Endodermal cell (in vitro differentiated cells): ENCODE measurements around the gene DEGS2. TPM values are rescaled to one million over a fixed set of nuclear protein-coding genes. Genes with fewer than 3 reads are reported as not detected.

ENCODE experiments used
- DNase-seq: peaks from one replicate; pipeline ENCODE4 v3.0.0-alpha.2; 2017
- H3K27ac ChIP-seq: 2 replicates; pipeline ENCODE4 v1.5.1; 2013; ENCODE audit warnings: mild to moderate bottlenecking, low read depth, low read length, moderate library complexity
- H3K27me3 ChIP-seq: 2 replicates; pipeline ENCODE4 v1.6.1; 2013; ENCODE audit warnings: mild to moderate bottlenecking, low read length, moderate library complexity; ENCODE audit not compliant: insufficient read depth, control insufficient read depth, poor library complexity, severe bottlenecking
- H3K36me3 ChIP-seq: 2 replicates; pipeline ENCODE4 v1.7.0; 2013; ENCODE audit warnings: mild to moderate bottlenecking, low read length, moderate library complexity; ENCODE audit not compliant: control insufficient read depth, insufficient read depth
- H3K4me1 ChIP-seq: one replicate; pipeline ENCODE4 v1.7.0; 2013; ENCODE audit warnings: low read length; ENCODE audit not compliant: control insufficient read depth, insufficient read depth
- H3K4me3 ChIP-seq: 2 replicates; pipeline ENCODE4 v1.5.1; 2013; ENCODE audit warnings: mild to moderate bottlenecking, low read length, moderate library complexity
- H3K9ac ChIP-seq: 2 replicates; pipeline ENCODE4 v1.6.1; 2013; ENCODE audit warnings: mild to moderate bottlenecking, low read length, moderate library complexity; ENCODE audit not compliant: poor library complexity, severe bottlenecking; ENCODE audit errors: extremely low read depth
- H3K9me3 ChIP-seq: 2 replicates; pipeline ENCODE4 v1.6.1; 2013; ENCODE audit warnings: mild to moderate bottlenecking, low read length, moderate library complexity; ENCODE audit not compliant: control insufficient read depth
- H3K27ac Mint-ChIP-seq: 2 replicates; pipeline ENCODE4 v1.8.0; 2020; ENCODE audit warnings: mixed read lengths
- H3K27me3 Mint-ChIP-seq: 2 replicates; pipeline ENCODE4 v1.8.0; 2021; ENCODE audit warnings: mild to moderate bottlenecking, mixed read lengths; ENCODE audit not compliant: insufficient read depth
- H3K36me3 Mint-ChIP-seq: 2 replicates; pipeline ENCODE4 v1.8.0; 2020; ENCODE audit warnings: low read depth, mixed read lengths
- H3K4me1 Mint-ChIP-seq: 2 replicates; pipeline ENCODE4 v1.8.0; 2020; ENCODE audit warnings: mixed read lengths
- H3K4me3 Mint-ChIP-seq: 2 replicates; pipeline ENCODE4 v1.8.0; 2020; ENCODE audit warnings: mild to moderate bottlenecking, moderate library complexity, mixed read lengths
- H3K9me3 Mint-ChIP-seq: 2 replicates; pipeline ENCODE4 v1.8.0; 2020; ENCODE audit warnings: mild to moderate bottlenecking, mixed read lengths
- WGBS, 2 experiments: methylation state at CpG; one replicate each; pipeline versions ENCODE4 v1.1.5 to v1.1.7; 2013; ENCODE audit warnings: missing lambda C conversion rate in 2 of 2, mixed read lengths in 1 of 2; ENCODE audit not compliant: insufficient coverage in 1 of 2, insufficient read length in 1 of 2; 5-methylcytosine and 5-hydroxymethylcytosine counted together
- total RNA-seq, 2 donors: library from RNA; stranded (reverse); fragmentation: NEBNext Ultra II Directional in 1 of 2; extraction: Animal tissue kit (Norgen Biotek cat#: 25700) in 1 of 2; gene quantifications; 2 replicates in 1 of 2; 3 replicates in 1 of 2; pipeline ENCODE4 v1.2.1, GENCODE V29; 2021
- TF ChIP-seq, protein P1 (sequence below): fragments of 200-600 bp; sonication (generic); conservative IDR thresholded peaks from 2 replicates; pipeline ENCODE4 v1.5.0; 2021; ENCODE audit warnings: antibody characterized with exemption, mild to moderate bottlenecking

Gene DEGS2
- total RNA-seq, 2 donors from 2014 or later: 0.18 to 0.24 TPM

DNA sequence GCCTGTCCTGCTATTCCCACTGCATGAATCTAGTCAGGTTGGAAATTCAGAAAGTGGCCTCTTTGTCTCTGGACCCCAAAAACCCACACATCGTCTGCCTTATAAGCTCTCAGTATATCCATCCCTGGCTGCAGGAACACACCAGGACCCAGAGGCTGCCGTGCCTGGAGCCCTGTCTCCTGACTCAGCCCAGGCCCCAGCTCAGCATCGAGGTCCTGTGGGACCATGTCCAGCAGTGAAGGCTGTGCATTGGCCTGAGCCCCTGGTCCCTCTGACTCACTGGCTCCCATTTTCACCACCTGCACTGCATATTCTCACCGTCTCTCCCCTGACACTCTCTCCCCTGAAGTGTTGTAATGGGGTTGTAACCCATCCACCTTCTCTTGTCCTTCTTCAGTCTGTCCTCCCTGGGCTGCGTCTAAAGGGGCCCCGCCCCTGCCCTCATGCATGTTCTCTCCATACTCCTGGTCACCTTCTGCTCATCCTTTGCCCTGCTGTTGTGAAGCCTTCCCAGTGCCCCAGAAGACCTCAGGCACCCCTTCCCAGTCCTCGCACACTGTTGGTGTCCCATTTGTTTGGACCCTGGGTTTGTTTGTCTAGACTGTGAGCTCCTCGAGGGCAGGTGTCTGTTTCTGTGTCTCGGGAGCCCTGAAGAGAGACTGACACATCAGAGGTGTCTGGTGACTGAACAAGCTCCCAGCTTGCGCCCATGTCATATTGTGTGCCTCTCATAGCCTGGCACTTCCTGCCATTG, 50.4 kb downstream of the DEGS2 start:
- Mint-ChIP-seq H3K36me3 (no peaks in the 10 kb centered on the region), H3K9me3 (no peaks in the 10 kb centered on the region), H3K27me3 (no peaks in the 10 kb centered on the region), H3K4me1 (peaks cover 4% of the 10 kb centered on the region), H3K27ac (peak overlapping the region; percentile 79), H3K4me3 (no peak overlapping the region)
- Histone ChIP-seq H3K4me3 (no peak overlapping the region), H3K27me3 (no peaks in the 10 kb centered on the region), H3K4me1 (no peaks in the 10 kb centered on the region), H3K36me3 (no peaks in the 10 kb centered on the region), H3K9ac (no peak overlapping the region), H3K27ac (no peak overlapping the region), H3K9me3 (no peaks in the 10 kb centered on the region)
- DNase-seq: no peak
- WGBS, 2 experiments: 89 to 98% methylated on average over 8 to 10 of the region's 10 CpGs
- TF ChIP-seq, protein P1, sequence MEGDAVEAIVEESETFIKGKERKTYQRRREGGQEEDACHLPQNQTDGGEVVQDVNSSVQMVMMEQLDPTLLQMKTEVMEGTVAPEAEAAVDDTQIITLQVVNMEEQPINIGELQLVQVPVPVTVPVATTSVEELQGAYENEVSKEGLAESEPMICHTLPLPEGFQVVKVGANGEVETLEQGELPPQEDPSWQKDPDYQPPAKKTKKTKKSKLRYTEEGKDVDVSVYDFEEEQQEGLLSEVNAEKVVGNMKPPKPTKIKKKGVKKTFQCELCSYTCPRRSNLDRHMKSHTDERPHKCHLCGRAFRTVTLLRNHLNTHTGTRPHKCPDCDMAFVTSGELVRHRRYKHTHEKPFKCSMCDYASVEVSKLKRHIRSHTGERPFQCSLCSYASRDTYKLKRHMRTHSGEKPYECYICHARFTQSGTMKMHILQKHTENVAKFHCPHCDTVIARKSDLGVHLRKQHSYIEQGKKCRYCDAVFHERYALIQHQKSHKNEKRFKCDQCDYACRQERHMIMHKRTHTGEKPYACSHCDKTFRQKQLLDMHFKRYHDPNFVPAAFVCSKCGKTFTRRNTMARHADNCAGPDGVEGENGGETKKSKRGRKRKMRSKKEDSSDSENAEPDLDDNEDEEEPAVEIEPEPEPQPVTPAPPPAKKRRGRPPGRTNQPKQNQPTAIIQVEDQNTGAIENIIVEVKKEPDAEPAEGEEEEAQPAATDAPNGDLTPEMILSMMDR: no peak

DNA sequence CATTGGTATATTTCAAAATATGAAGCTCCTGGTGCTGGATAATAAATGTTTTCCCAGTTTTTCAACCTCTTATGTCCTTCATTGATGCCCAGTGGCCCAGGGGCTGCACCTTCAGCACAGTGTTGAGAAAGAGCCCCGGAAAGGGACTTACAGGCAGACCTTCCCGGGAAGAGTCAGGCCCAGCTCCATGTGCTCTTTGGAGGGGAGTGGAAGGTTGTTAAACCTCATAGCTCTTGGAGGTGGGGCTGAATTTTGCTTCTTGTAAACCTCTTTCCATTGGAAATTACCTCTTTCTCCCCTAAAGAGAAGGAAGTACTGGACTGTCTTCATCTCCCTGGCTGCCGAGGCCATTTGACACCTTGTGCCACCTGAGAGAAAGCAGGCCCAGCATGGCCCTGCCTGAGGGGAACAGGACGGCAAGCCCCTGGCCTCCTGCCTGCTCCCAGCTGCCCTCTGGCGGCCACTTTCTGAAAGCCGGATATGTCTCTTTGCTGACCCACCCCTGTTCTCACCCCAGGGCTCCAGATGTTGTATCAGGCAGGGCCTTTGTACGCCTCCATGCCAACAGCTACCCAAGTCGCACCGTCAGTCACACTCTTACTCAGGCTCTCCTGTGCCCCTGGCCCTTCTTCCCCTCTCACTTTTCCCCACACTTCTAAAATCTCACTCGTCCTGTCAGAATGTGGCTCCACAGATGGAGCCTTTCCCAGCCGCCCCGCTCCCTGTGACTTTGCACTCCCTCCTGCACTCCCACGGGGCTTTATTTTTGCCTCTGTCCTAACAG, 51.2 kb downstream of the DEGS2 start:
- H3K4me3 ChIP-seq: no peak overlapping the region
- no peak overlapping the region for H3K9ac ChIP-seq
- H3K27me3 Mint-ChIP-seq: no peaks in the 10 kb centered on the region
- WGBS, 2 experiments: 49 to 50% methylated on average over 11 to 13 of the region's 13 CpGs
- no peaks in the 10 kb centered on the region for H3K36me3 ChIP-seq
- no peaks in the 10 kb centered on the region for H3K4me1 ChIP-seq
- H3K27me3 ChIP-seq: no peaks in the 10 kb centered on the region
- H3K4me3 Mint-ChIP-seq: no peak overlapping the region
- TF ChIP-seq, protein P1: peak; percentile 96
- DNase-seq: peak; percentile 98
- H3K27ac Mint-ChIP-seq: peak overlapping the region; percentile 79
- no peaks in the 10 kb centered on the region for H3K9me3 ChIP-seq
- H3K4me1 Mint-ChIP-seq: peaks cover 4% of the 10 kb centered on the region
- H3K9me3 Mint-ChIP-seq: no peaks in the 10 kb centered on the region
- H3K27ac ChIP-seq: no peak overlapping the region
- H3K36me3 Mint-ChIP-seq: no peaks in the 10 kb centered on the region

DNA sequence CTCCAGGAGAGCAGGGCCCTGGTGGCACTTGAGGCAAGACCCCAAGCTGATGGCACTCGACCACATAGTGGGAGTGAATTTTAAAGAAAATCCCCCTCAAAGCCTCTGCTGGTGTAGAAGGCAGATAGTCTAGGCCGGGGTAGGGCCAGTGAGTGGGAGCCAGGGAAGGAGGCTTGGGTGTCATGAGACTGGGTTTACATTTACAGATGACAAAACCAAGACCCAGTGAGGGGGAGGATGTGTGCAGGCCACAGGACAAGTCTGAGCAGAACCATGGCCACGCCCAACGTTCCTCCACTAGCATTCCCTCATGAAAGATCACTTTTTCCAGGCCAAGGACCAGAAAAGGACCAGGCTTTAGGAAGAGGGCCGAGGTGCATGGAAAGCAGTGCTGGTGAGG, 52.2 kb downstream of the DEGS2 start:
- no peak for DNase-seq
- Mint-ChIP-seq H3K36me3 (no peaks in the 10 kb centered on the region), H3K4me3 (no peak overlapping the region), H3K27ac (no peak overlapping the region), H3K9me3 (no peaks in the 10 kb centered on the region), H3K27me3 (no peaks in the 10 kb centered on the region), H3K4me1 (peaks cover 4% of the 10 kb centered on the region)
- H3K36me3 ChIP-seq: no peaks in the 10 kb centered on the region
- H3K4me3 ChIP-seq: no peak overlapping the region
- TF ChIP-seq, protein P1: no peak
- 91 to 100% methylated on average over 1 to 5 of the region's 5 CpGs for WGBS, 2 experiments
- H3K9ac ChIP-seq: no peak overlapping the region
- H3K9me3 ChIP-seq: no peaks in the 10 kb centered on the region
- H3K4me1 ChIP-seq: no peaks in the 10 kb centered on the region
- no peaks in the 10 kb centered on the region for H3K27me3 ChIP-seq
- H3K27ac ChIP-seq: no peak overlapping the region
